ENCODE data around the gene FAM43A. TPM values are rescaled to one million over a fixed set of nuclear protein-coding genes. Genes with fewer than 3 reads are reported as not detected.
A peak's percentile ranks its signal among the peaks of the same experiment; 100 is the strongest.

FAM43A gene
- total RNA-seq, 2 experiments from 2014 or later = 7.5 to 21.6 TPM

DNA sequence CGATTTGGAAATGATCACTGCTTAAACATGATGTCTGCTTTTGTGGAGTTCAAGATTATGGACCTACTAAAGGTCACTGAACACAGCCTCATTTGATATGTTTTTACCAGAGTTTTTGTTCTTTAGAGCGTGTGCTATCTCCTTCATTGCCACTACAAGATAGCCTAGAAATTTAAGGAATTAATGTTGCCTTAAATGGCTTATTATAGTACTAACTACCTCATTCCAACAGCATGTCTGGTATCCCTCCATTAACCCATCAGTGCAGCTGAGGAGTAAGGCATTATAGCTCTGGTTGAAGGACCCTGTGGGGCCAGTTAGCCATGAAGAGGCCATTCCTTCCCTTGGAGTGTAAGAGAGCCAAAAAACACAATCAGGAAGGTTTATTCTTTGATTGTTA lies 2.3 kb upstream of the FAM43A start:
- TF ChIP-seq, protein P1, sequence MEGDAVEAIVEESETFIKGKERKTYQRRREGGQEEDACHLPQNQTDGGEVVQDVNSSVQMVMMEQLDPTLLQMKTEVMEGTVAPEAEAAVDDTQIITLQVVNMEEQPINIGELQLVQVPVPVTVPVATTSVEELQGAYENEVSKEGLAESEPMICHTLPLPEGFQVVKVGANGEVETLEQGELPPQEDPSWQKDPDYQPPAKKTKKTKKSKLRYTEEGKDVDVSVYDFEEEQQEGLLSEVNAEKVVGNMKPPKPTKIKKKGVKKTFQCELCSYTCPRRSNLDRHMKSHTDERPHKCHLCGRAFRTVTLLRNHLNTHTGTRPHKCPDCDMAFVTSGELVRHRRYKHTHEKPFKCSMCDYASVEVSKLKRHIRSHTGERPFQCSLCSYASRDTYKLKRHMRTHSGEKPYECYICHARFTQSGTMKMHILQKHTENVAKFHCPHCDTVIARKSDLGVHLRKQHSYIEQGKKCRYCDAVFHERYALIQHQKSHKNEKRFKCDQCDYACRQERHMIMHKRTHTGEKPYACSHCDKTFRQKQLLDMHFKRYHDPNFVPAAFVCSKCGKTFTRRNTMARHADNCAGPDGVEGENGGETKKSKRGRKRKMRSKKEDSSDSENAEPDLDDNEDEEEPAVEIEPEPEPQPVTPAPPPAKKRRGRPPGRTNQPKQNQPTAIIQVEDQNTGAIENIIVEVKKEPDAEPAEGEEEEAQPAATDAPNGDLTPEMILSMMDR (conservative IDR thresholded peaks at IDR 0.05; ENCODE audit: low read length) = no peak
- no peak for TF ChIP-seq EZH2phosphoT487 (IDR thresholded peaks at IDR 0.05; ENCODE audit: borderline replicate concordance, low read depth, low read length)
- no peak overlapping the region for H3K27ac ChIP-seq (ENCODE audit: low read depth, low read length, poor library complexity, severe bottlenecking)
- no peaks in the 10 kb centered on the region for H3K9me2 ChIP-seq (ENCODE audit: insufficient read depth, low read length)
- CTCF ChIA-PET (ENCODE audit: unreplicated experiment) = interaction anchor here (1.2 to 1.4 kb wide), 4 partner anchors 12 to 270 kb away, joined by 3 to 5 read pairs (median 3); no protein-coding TSS in a partner anchor
- no peak for DNase-seq (ENCODE audit: low spot score)
- POLR2A ChIA-PET = interaction anchor here (0.7 to 2.4 kb wide), 6 partner anchors 8 to 576 kb away, joined by 3 to 10 read pairs (median 3); partner anchors contain the start of gene LSG1
- no peaks in the 10 kb centered on the region for H3K36me3 ChIP-seq (ENCODE audit: insufficient read depth, low read length)
- no peaks in the 10 kb centered on the region for H4K20me1 ChIP-seq (ENCODE audit: insufficient read depth, low read length)
- BruUV-seq (replicated peaks) = no TSS peak
- intact Hi-C loops (cut with micrococcal nuclease; ENCODE audit: unreplicated experiment) = loop anchor here (5.0 to 10.0 kb wide), 2 partner anchors 191 to 319 kb away; no protein-coding TSS in a partner anchor
- H3K4me1 ChIP-seq (ENCODE audit: insufficient read depth, low read length, poor library complexity, severe bottlenecking) = peaks cover 42% of the 10 kb centered on the region
- no peak overlapping the region for H3K4me2 ChIP-seq (ENCODE audit: low read length)
- no peak overlapping the region for H2AFZ ChIP-seq (ENCODE audit: low read length)
- H3K9me3 ChIP-seq (ENCODE audit: low read length) = no peaks in the 10 kb centered on the region
- H3K79me2 ChIP-seq (ENCODE audit: insufficient read depth, low read depth, low read length) = no peaks in the 10 kb centered on the region; the same call in 1 of the 2 replicates
- no peak overlapping the region for H3K4me3 ChIP-seq (ENCODE audit: low read depth, low read length, poor library complexity, severe bottlenecking)

DNA sequence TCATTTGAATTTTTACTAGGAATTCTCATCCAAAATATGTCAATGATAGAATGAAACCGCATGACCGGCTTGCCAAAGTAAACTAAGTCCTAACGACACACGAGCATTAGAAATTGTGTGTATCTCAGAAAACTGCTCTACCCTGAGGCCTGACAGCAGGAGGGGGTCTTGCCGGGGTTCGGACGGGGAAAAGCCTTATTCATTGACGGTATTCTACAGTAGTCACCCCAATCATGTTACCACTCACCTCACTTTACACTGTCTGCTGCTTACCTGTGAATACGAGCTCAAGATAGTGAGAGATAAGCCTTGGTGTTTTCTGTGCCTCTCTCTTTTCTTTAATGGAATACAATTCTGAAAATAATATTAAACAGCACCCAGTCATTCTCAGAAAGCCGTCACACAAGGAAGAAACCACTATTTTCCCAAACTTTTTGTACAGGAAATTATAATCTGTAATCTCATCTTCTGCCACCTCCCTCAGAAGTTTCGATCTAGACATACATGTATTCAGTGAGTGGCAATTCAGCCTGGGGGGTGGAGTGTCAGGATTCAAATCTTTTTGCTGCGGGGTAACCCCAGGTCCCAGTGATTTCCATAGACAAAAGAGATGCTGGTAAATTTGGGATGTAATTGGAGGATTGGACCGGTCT lies 492 bp upstream of the FAM43A start:
- Histone ChIP-seq H4K20me1 (ENCODE audit: insufficient read depth, low read length) (no peaks in the 10 kb centered on the region), H3K79me2 (ENCODE audit: insufficient read depth, low read depth, low read length) (peaks cover 7% of the 10 kb centered on the region; the same call in 1 of the 2 replicates), H3K4me2 (ENCODE audit: low read length) (peak overlapping the region; percentile 77), H3K9me3 (ENCODE audit: low read length) (no peaks in the 10 kb centered on the region), H2AFZ (ENCODE audit: low read length) (peak overlapping the region; percentile 53; the same call in 1 of the 2 replicates), H3K36me3 (ENCODE audit: insufficient read depth, low read length) (no peaks in the 10 kb centered on the region), H3K4me3 (ENCODE audit: low read depth, low read length, poor library complexity, severe bottlenecking) (peak overlapping the region; percentile 77), H3K4me1 (ENCODE audit: insufficient read depth, low read length, poor library complexity, severe bottlenecking) (peaks cover 60% of the 10 kb centered on the region), H3K27ac (ENCODE audit: low read depth, low read length, poor library complexity, severe bottlenecking) (no peak overlapping the region), H3K9me2 (ENCODE audit: insufficient read depth, low read length) (no peaks in the 10 kb centered on the region)
- CTCF ChIA-PET (ENCODE audit: unreplicated experiment) = interaction anchor here (1.0 kb wide), 1 partner anchor 26 kb away, joined by 3 read pairs; no protein-coding TSS in a partner anchor
- no peak for DNase-seq (ENCODE audit: low spot score)
- BruUV-seq (replicated peaks) = no TSS peak
- TF ChIP-seq EZH2phosphoT487 (IDR thresholded peaks at IDR 0.05; ENCODE audit: borderline replicate concordance, low read depth, low read length) = no peak
- TF ChIP-seq, protein P1 (conservative IDR thresholded peaks at IDR 0.05; ENCODE audit: low read length) = no peak
- intact Hi-C loops (cut with micrococcal nuclease; ENCODE audit: unreplicated experiment) = loop anchor here (5.0 to 10.0 kb wide), 4 partner anchors 190 to 1222 kb away; partner anchors contain the start of gene TNK2
- POLR2A ChIA-PET = interaction anchor here (0.6 kb wide), 1 partner anchor 652 kb away, joined by 4 read pairs; no protein-coding TSS in a partner anchor

All from OCI-LY7 (cell line).